BJ (cell line): ENCODE data around the gene PARD3. TPM values are rescaled to one million over a fixed set of nuclear protein-coding genes. Genes with fewer than 3 reads are reported as not detected.

Experiments
- CTCF ChIA-PET: fragments of 350-600 bp; formaldehyde crosslinking; extraction: SDS; loops from one replicate; lab custom pipeline; 2021; ENCODE audit warnings: antibody characterized with exemption, inconsistent platforms; lab: Yijun Ruan, JAX
- POLR2A ChIA-PET: fragments of 300-600 bp; sonication (Branson Sonifier 250); formaldehyde crosslinking; extraction: SDS; loops from one replicate; lab custom pipeline; 2021; ENCODE audit warnings: antibody characterized with exemption; lab: Charles Lee
- DNase-seq: peaks from one replicate; pipeline ENCODE4 v3.0.0-alpha.2; 2011; ENCODE audit warnings: low read depth
- H3K27me3 ChIP-seq: 2 replicates; pipeline ENCODE4 v1.6.0; 2011; ENCODE audit warnings: low read length; ENCODE audit not compliant: control insufficient read depth, insufficient read depth
- H3K36me3 ChIP-seq: 2 replicates; pipeline ENCODE4 v1.5.1; 2011; ENCODE audit warnings: low read length; ENCODE audit not compliant: control insufficient read depth, insufficient read depth
- H3K4me3 ChIP-seq: 2 replicates; pipeline ENCODE4 v1.5.1; 2011; ENCODE audit warnings: low read depth, mild to moderate bottlenecking, control low read depth, low read length
- polyA plus RNA-seq: library from polyadenylated mRNA; depleted of rRNA; stranded (reverse); fragments of >200 nt; gene quantifications from 2 replicates; pipeline ENCODE4 v1.2.3, GENCODE V29; 2011
- TF ChIP-seq, protein P1 (sequence below): IDR thresholded peaks from 2 replicates; pipeline ENCODE4 v1.5.1; 2011; ENCODE audit warnings: low read depth, mild to moderate bottlenecking, control low read depth, inconsistent platforms, low read length, moderate library complexity; ENCODE audit not compliant: insufficient read depth

Gene PARD3
- polyA plus RNA-seq, 1 experiment: 17.7 TPM

DNA sequence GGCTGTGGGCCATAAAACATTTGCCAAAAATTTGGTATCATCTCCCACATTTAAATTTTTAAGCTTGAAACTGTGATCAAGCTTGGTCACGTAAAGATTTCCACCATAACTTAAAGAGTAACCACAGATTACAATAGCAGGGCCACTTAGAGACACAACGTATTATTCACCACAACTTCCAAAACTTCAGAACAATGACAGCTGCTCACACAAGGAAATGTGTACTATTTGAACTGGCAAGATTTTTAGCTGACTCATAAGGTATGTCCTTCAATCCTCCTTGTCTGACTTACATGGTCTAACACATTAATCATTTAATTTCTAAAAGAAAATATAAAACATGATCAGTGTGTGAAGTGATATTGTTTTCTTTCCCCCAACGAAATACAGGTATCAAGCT lies 234.5 kb downstream of the PARD3 start:
- Histone ChIP-seq H3K27me3 (no peaks in the 10 kb centered on the region), H3K4me3 (no peak overlapping the region), H3K36me3 (no peaks in the 10 kb centered on the region)
- DNase-seq: no peak
- ChIA-PET CTCF (interaction anchor here (0.6 to 2.0 kb wide), 4 partner anchors 29 to 392 kb away, joined by 3 to 7 read pairs (median 4); no protein-coding TSS in a partner anchor), POLR2A (no interaction called here)
- TF ChIP-seq, protein P1, sequence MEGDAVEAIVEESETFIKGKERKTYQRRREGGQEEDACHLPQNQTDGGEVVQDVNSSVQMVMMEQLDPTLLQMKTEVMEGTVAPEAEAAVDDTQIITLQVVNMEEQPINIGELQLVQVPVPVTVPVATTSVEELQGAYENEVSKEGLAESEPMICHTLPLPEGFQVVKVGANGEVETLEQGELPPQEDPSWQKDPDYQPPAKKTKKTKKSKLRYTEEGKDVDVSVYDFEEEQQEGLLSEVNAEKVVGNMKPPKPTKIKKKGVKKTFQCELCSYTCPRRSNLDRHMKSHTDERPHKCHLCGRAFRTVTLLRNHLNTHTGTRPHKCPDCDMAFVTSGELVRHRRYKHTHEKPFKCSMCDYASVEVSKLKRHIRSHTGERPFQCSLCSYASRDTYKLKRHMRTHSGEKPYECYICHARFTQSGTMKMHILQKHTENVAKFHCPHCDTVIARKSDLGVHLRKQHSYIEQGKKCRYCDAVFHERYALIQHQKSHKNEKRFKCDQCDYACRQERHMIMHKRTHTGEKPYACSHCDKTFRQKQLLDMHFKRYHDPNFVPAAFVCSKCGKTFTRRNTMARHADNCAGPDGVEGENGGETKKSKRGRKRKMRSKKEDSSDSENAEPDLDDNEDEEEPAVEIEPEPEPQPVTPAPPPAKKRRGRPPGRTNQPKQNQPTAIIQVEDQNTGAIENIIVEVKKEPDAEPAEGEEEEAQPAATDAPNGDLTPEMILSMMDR: no peak

DNA sequence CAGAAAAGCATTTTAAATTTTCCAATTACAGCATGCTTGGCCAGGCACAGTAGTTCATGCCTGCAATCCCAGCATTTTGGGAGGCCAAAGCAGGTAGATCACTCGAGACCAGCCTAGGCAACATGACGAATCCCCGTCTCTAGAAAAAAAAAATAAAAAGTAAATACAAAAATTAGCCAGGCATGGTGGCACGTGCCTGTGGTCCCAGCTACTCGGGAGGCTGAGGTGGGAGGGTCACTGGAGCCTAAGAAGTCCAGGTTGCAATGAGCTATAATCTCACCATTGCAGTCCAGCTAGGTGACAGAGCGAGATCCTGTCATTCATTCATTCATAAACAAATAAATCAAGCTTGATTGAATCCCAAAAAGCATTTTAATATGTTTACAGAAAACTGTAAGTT lies 234.9 kb downstream of the PARD3 start:
- H3K27me3 ChIP-seq: no peaks in the 10 kb centered on the region
- ChIA-PET POLR2A (no interaction called here), CTCF (interaction anchor here (0.6 to 1.3 kb wide), 3 partner anchors 29 to 393 kb away, joined by 3 to 4 read pairs (median 3); no protein-coding TSS in a partner anchor)
- no peak overlapping the region for H3K4me3 ChIP-seq
- H3K36me3 ChIP-seq: no peaks in the 10 kb centered on the region
- TF ChIP-seq, protein P1: no peak
- DNase-seq: no peak

DNA sequence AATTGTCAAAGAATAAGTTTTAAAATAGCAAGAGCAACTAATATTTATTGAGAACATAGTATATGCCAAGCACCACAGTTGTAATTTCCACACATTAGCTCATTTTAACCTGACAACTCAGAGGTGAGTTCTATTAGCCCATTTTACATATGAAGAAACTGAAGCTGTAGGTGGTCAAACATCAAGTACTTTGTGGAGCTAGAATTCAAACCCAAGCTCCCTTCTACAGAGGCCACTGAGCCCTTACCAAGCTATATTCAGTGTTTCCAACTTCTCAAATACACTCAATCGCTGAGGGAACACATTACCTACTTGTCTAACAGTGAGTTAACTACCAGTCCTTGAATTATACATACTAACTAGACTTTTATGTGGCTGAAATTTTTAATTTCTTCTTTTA lies 236.6 kb downstream of the PARD3 start:
- Histone ChIP-seq H3K36me3 (no peaks in the 10 kb centered on the region), H3K27me3 (no peaks in the 10 kb centered on the region), H3K4me3 (no peak overlapping the region)
- POLR2A ChIA-PET: no interaction called here
- CTCF ChIA-PET: interaction anchor here (1.2 kb wide), 1 partner anchor 11 kb away, joined by 3 read pairs; no protein-coding TSS in a partner anchor
- no peak for DNase-seq
- TF ChIP-seq, protein P1: no peak

DNA sequence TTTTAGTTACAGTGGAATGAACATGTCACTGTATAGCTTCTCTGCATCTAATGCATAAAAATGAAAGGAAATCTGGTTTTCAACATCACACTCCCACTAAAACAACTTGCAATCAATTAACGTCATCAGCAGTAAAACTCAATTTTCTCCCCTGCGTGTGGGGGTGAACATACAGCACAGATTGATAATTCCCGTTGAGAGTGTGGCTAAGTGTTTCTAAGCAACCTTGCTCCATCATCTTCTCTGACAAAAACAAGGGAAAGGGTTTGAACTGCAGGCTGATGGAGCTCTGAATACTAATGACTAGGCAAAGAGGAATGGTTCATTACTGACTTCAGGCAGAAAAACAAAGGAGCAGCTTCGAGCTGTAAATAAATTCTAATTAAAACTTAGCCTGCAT lies 238.3 kb downstream of the PARD3 start:
- ChIA-PET POLR2A (no interaction called here), CTCF (no interaction called here)
- no peak for DNase-seq
- Histone ChIP-seq H3K27me3 (no peaks in the 10 kb centered on the region), H3K36me3 (no peaks in the 10 kb centered on the region), H3K4me3 (no peak overlapping the region)
- TF ChIP-seq, protein P1: no peak

DNA sequence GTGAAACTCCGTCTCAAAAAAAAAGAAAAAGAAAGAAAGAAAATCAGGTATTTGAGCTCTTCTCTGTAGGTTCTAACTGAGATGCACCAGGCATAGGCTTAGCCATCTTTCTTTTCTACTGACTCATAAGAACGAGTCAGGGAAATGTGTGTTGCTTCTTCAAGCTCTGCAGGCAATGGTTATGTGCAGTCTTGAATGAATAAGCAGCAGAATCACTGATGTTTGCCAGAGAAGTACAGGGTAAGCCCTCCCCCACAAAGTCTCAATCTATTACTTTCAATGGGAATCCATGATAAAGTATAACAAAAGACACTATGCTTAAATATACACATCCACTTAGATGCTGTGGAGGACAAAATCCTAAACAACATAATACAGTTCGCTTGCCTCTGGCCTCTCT lies 239.2 kb downstream of the PARD3 start:
- ChIA-PET POLR2A (no interaction called here), CTCF (interaction anchor here (1.1 kb wide), 2 partner anchors 42 to 63 kb away, joined by 3 read pairs; no protein-coding TSS in a partner anchor)
- no peak for DNase-seq
- H3K36me3 ChIP-seq: no peaks in the 10 kb centered on the region
- no peaks in the 10 kb centered on the region for H3K27me3 ChIP-seq
- no peak overlapping the region for H3K4me3 ChIP-seq
- TF ChIP-seq, protein P1: no peak
